GM12864 (cell line): ENCODE data around the gene DEUP1.
"Not testable (repeated sequence)": the region's sequence is repeated elsewhere in the genome, so short reads cannot be mapped to it uniquely, and the experiment has no call there.

ENCODE experiments used
- DNase-seq: peaks from one replicate; pipeline ENCODE4 v3.0.0-alpha.2; 2011; ENCODE audit warnings: low read depth
- H3K4me3 ChIP-seq: 2 replicates; pipeline ENCODE4 v1.5.1; 2011; ENCODE audit warnings: mild to moderate bottlenecking, low read depth, low read length, control low read depth
- CTCF ChIP-seq: IDR thresholded peaks from 2 replicates; pipeline ENCODE4 v1.5.1; 2011; ENCODE audit warnings: low read depth, mild to moderate bottlenecking, moderate library complexity, low read length, control low read depth, inconsistent platforms; ENCODE audit errors: missing control alignments

Gene DEUP1

GRCh38 chr11:93291898-93292297, 38.6 kb upstream of the DEUP1 start:
- no peak for DNase-seq
- no peak for TF ChIP-seq CTCF
- H3K4me3 ChIP-seq, result no peak overlapping the region

GRCh38 chr11:93295921-93296575, 34.5 kb upstream of the DEUP1 start:
- H3K4me3 ChIP-seq, result no peak overlapping the region
- no peak for DNase-seq
- TF ChIP-seq CTCF, result no peak

- no peak for TF ChIP-seq CTCF
- H3K4me3 ChIP-seq, result no peak overlapping the region
- no peak for DNase-seq
Measured at GRCh38 chr11:93303689-93304088, 26.9 kb upstream of the DEUP1 start.

- DNase-seq, H3K4me3 ChIP-seq: not testable (repeated sequence)
Measured at GRCh38 chr11:93314399-93314798, 16.1 kb upstream of the DEUP1 start.

- DNase-seq, result no peak
- no peak for TF ChIP-seq CTCF
Measured at GRCh38 chr11:93319224-93319839, 11.2 kb upstream of the DEUP1 start.

GRCh38 chr11:93320230-93320629, 10.3 kb upstream of the DEUP1 start:
- TF ChIP-seq CTCF, result no peak
- no peak overlapping the region for H3K4me3 ChIP-seq
- DNase-seq, result no peak

More at GRCh38 chr11:93319224-93319839, 11.2 kb upstream of the DEUP1 start:
- H3K4me3 ChIP-seq, result no peak overlapping the region

GRCh38 chr11:93322207-93322606, 8.3 kb upstream of the DEUP1 start:
- no peak overlapping the region for H3K4me3 ChIP-seq
- no peak for TF ChIP-seq CTCF
- no peak for DNase-seq
